Measurements from ENCODE around the gene SIGLEC8.
"Not testable (repeated sequence)": the region's sequence is repeated elsewhere in the genome, so short reads cannot be mapped to it uniquely, and the experiment has no call there.

Gene SIGLEC8

GRCh38 chr19:51458051-51458645, at the start of gene SIGLEC8:
TSS of gene SIGLEC8 (minus strand) at chr19:51458454. CDS start at chr19:51458387, 67 bp downstream.
- no peak for DNase-seq

- DNase-seq, result peak; percentile 32 to 39
These were observed 49.4 kb upstream of the SIGLEC8 start for GRCh38 chr19:51507640-51508058.

DNA sequence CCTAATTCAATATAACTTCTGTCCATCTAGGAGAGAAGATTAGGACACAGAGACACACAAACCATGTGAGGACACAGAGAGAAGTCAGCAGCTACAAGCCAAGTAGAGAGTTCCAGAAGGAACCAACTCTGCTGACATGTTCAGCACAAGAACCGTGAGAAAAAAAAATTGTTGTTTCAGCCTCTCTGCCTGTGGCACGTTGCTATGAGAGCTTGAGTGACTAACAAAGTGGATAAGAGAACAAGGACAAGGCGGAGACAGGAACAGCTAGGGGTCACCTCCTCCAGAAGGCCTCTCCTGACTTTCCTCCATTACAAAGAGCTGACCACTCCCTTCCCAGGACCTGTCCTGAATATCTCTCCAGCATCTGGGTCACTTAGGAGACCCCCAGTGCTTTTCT, 48.9 kb upstream of the SIGLEC8 start:
- DNase-seq, result no peak

GRCh38 chr19:51505904-51506303, 47.6 kb upstream of the SIGLEC8 start:
- no peak for DNase-seq

DNA sequence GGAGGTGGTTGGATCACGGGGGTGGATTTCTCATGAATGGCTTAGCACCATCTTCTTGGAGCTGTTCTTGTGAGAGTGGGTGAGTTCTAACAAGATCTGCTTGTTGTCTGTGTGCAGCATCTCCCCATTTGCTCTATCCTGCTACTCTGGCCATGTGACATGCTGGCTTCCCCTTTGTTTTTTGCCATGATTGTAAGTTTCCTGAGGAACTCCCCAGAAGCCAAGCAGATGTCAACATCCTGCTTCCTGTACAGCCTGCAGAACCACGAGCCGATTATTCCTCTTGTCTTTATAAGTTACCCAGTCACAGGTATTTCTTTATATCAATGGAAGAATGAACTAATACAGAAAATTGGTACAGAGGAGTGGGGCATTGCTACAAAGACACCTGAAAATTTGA, 45.6 kb upstream of the SIGLEC8 start:
- no peak for DNase-seq

DNA sequence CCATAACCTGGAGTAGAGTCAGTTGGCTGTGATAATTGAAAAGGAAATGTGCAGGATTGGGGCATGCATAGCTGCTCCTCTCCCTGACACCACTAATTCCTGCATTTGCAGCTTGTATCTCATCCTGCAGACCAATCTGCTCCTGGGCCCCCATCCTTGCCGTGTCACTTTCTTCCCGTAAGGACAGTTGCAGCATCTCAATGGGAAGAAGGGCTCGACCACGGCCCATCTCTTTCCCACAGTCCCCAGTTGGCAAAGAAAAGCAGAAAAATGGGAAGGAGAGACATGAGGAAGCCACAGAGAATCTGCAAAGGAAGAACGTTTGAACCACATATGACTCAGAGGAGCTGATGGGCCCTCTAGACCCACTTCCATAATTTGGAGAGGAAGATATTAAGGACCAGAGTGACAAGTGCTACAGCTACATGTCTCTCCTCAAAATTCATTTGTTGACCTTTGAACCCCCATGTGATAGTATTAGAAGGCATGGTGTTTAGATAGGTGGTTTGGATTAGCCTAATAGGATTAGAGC, 45.1 kb upstream of the SIGLEC8 start:
- DNase-seq, result peak; percentile 71 to 72

- peak; percentile 75 to 81 for DNase-seq
These were observed 43.5 kb upstream of the SIGLEC8 start, which contains the start of gene SIGLEC12 for GRCh38 chr19:51501594-51502263. TSS of gene SIGLEC12 (minus strand) at chr19:51501800. CDS start at chr19:51501733, 67 bp downstream.

- DNase-seq, result not testable (repeated sequence)
These were observed 42.7 kb upstream of the SIGLEC8 start for GRCh38 chr19:51500931-51501330.

DNA sequence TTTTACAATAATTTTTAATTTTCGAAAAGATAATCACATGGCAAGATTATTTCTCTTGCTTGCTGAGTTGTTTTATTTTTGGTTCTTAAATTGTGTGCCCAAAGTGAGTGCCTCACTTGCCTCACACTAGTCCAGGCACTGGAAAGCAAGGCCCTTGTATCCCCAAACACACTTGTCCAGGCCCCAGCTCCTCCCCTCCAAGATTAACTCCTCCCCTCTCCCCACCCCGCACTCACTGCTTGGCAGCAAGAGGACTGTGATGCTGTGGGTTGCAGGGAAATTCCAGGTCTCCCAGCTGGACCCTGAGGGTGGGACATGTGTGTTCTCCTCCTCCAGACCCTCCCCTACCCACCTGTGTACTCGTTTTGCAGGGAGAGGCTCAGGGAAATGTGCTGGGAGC, 39.4 kb upstream of the SIGLEC8 start:
- no peak for DNase-seq

DNA sequence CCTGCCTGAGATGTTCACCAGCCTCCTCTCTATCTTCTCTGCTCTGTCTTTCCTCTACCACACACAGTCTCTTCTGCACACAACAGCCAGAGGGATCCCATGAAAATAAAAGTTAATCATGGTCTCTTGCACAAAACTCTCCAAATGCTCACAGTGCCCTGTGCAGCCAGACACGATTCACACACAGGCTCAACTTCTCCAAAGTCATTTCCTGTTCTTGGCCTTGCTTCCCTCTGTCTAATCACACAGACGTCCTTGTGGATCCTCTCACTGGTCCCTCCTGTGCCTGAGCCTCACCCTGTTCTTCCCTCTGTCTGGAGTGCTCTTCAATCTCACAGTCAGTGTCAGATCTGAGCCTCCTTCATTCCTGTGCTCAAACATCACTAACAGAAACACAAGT, 35.5 kb upstream of the SIGLEC8 start:
- DNase-seq, result peak; percentile 38 to 57

- DNase-seq, result no peak
These were observed 33.3 kb upstream of the SIGLEC8 start for GRCh38 chr19:51491586-51491985.

DNA sequence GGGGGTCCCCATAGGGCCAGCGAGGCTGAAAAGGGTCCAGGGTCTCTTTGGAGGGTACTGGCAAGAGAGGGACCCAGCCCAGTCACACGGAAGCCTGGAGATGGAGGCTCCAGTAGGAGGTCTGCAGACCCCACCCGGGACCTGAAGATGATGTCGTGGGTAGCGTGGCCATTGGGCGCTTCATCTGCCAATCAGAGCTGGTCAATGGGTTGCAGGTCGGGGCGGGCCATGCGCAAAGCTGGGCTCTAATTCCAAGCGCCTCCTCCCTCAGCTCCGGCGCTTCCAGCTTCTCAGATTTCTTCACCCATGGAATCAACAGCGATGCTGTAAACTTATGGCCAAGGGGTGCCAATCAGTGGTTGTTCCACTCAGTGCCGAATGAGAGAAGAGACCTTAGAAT, 32.4 kb upstream of the SIGLEC8 start:
- no peak for DNase-seq

GRCh38 chr19:51489113-51489512, 30.9 kb upstream of the SIGLEC8 start:
- no peak for DNase-seq

- no peak for DNase-seq
These were observed 30.2 kb upstream of the SIGLEC8 start for GRCh38 chr19:51488491-51488890.

GRCh38 chr19:51485960-51486660, 27.9 kb upstream of the SIGLEC8 start:
- no peak for DNase-seq

DNA sequence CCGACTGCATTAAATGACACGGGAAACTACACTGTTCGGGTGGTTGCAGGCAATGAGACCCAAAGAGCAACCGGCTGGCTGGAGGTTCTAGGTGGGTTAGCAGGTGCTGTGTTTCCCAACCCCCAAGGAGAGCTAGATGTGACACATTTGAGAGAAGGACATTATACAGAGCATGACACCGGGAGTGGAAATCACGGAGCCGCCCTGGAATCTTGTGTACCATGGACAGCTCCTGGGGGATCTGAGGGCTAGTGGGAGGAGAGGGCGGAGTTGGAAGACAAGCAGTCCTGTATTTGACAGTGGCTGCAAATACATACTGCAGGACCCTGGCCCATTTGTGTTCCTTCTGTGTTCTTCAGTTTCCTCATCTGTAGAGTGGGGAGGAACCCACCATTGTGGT, 22.3 kb upstream of the SIGLEC8 start:
- no peak for DNase-seq

DNA sequence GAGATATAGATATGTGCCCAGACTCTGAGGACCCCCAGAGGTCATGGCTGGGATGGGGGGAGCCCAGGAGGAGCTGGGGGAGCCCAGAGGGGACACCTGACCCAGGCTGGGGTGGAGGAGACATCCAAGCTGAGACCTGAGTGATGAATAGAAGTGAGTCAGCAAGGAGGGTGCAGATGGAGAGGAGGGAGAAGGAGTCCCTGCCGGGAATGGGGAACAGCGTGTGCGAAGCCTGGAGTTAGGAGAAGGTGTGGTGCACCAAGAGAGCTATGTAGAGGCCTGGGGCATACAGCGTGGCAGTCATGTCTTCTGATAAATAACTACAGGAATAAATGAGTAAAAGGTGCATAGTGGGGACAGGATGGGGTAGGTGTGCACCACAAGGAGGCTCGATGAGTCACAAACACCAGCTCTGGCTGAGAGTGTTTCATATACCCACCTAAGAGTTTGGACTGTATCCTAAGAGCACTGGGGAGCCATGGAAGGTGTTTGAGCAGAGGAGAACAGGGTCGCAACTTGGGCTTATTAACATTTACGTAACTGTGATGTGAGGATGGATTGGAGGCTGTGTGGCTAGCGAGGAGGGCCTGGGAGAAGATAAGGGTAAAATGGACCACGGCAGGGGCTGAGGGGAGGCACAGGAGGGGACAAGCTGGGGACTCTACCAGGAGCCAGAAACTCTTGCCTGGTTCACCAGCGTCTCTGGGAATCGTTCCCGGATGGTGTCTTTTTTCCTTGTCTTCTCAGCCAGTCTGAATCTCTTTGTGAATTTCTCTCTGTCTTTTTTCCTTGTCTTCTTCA, 21.5 kb upstream of the SIGLEC8 start:
- DNase-seq, result no peak

DNA sequence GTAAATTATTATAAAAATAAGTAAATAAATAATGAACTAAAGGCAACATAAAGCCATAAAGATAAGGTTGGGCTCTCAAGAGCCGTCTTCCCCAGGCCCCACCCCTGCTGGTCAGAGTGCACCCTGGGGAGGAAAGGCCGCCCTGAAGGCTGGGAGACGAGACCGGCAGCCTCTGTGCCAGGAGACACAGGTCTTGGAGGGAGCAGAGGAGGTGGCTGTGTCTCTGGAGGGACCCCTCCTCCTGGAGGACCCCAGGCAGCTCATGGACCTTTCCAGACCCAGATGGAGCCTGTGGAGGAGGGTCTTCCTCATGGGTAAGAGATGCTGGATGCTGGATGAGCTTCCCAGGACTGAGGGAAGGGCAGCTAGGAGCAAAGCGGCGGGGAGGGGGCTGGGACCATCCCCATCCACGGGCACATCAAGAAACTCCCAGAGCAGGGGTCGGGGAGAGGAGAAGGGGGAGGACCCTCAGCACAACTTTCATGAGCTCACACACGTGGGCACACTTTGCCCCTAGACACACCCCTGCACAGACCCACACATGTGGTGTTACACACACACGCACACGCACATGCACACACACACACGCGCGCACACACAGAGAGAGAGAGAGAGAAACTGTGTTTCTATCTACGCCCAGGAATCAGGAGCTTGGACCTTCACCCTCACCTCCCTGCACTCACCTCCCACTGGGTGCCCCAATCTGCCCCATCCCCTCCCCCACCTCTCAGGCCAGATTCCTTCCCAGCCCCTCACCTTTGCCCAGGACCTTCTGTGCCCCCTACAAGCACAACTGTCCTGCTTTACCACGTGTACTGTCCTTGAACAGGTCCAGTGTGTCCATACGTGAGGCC, 20.4 kb upstream of the SIGLEC8 start, which contains the start of gene CEACAM18:
CEACAM18 (plus strand) TSS at position 159 of the 854 bp plus-strand sequence.
- no peak for DNase-seq

DNA sequence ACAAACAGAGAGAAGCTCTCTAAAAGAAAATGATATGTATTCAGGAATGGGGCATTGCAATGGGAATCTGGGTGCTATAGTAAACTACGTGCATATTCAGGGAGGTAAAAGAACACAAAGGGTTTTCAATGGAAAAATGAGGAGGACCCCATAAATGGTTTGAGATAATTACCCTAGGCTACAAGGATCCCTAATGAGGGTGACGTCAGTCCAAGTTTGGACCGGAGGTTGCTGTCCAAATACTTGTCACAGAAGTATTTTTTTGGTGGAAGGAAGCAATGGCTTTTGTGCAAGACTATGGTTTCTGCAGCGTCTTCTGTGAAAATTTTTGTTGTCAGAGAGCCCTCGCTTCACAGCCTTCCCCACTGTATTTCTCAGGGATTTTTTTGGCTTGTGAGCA, 19.1 kb upstream of the SIGLEC8 start:
- no peak for DNase-seq

GRCh38 chr19:51476164-51476563, 17.9 kb upstream of the SIGLEC8 start:
- no peak for DNase-seq

DNA sequence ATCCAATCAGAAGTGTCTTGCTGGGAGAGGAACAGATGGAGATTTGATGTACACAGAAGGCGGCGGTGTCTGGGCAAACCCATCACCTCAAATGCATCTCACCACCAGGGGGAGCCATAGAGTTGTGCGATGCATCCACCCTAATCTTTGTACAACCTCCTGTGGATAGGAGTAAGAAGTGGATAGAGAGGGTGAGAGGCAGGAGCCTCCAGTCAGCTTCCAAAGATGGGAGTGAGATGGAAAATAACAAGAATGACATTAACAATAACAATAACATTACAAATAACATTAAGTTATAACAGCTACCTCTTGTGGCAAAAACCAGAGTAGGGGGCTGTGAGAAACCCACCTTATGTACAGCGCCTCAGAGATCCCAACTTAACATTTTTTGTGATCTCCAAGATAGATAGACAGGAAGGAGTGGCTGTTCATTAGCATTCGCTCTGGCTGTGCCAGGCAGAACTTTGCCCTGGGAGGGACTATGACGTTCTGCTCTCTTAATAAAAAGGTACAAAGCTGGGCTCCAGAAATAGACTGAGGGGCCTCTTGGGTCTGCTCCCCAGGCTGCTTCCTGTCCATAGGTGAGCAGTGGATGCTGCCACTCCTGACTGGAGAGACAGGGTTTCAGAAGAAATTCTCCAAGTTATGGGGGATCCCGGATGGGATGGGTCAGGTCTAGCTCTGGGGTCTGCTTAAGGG, 14.9 kb upstream of the SIGLEC8 start:
- DNase-seq, result peak; percentile 69 to 72

Measured in AML-193 (cell line).